OCI-LY1 (cell line): ENCODE results near the gene TF.

ENCODE experiments used
- CTCF ChIP-seq: fragments of 200-600 bp; sonication (generic), shearing (Covaris generic); IDR thresholded peaks from 2 replicates; pipeline ENCODE4 v1.5.1; 2017; ENCODE audit warnings: mild to moderate bottlenecking, antibody characterized with exemption, low read length, moderate library complexity, mixed read lengths
- EZH2 ChIP-seq: fragments of 200-600 bp; sonication (generic), shearing (Covaris generic); IDR thresholded peaks from 2 replicates; pipeline ENCODE4 v1.8.0; 2017; ENCODE audit warnings: borderline replicate concordance, mixed run types, mild to moderate bottlenecking, antibody characterized with exemption, low read length, moderate library complexity, mixed read lengths

DNA sequence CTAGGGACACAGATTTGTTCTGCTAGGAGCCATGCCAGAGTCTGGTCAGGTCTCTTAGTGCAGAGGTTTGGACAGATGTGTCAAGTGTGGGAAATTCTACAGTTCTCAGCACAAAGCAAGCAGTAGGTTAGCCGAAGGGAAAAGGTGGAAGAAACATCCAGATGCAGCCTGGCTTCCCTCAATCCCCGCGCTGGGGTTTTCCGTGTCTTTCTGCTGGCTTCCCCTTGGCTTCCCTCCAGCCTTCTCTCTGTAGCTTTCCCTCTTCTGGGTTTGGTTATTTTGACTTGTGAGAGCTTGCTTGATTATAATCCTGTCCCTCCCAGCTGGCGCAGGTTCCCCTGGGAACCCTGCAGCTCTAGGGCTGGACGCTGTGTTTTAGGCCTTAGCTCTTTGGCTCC is 4.1 kb downstream of the TF start:
- TF ChIP-seq EZH2 (no peak), CTCF (no peak)
